OCI-M1 (cell line): Measurements from ENCODE around the gene VCL.
"Not testable (repeated sequence)": the region's sequence is repeated elsewhere in the genome, so short reads cannot be mapped to it uniquely, and the experiment has no call there.

Source experiments
- DNase-seq: peaks from one replicate; lab custom pipeline; 2025; lab: John Stamatoyannopoulos, UW

VCL gene

GRCh38 chr10:74107391-74107790 is 109.5 kb downstream of the VCL start:
- DNase-seq, result no peak

- DNase-seq, result no peak
Observed at GRCh38 chr10:74109452-74109851, 111.5 kb downstream of the VCL start.

GRCh38 chr10:74110120-74110519 is 112.2 kb downstream of the VCL start:
- DNase-seq, result no peak

- no peak for DNase-seq
Observed at GRCh38 chr10:74111799-74112198, 113.9 kb downstream of the VCL start.

GRCh38 chr10:74113546-74113945 is 115.6 kb downstream of the VCL start:
- DNase-seq, result no peak

GRCh38 chr10:74114041-74114448 is 116.1 kb downstream of the VCL start:
- DNase-seq, result no peak

GRCh38 chr10:74117738-74118137 is 119.8 kb downstream of the VCL start:
- no peak for DNase-seq

GRCh38 chr10:74118804-74119203 is 120.9 kb downstream of the VCL start:
- DNase-seq, result no peak

- DNase-seq, result no peak
Observed at GRCh38 chr10:74120911-74121310, 123.0 kb downstream of the VCL start.

GRCh38 chr10:74121368-74121767 is 123.5 kb downstream of the VCL start:
- no peak for DNase-seq

- DNase-seq, result no peak
Observed at GRCh38 chr10:74122060-74122459, 124.1 kb downstream of the VCL start.

- no peak for DNase-seq
Observed at GRCh38 chr10:74123081-74123480, 125.2 kb downstream of the VCL start.

- DNase-seq, result no peak
Observed at GRCh38 chr10:74133923-74134820, 136.3 kb downstream of the VCL start.

GRCh38 chr10:74135452-74135851 is 137.5 kb downstream of the VCL start:
- DNase-seq, result no peak

- no peak for DNase-seq
Observed at GRCh38 chr10:74137992-74138391, 140.1 kb downstream of the VCL start.

GRCh38 chr10:74138596-74138995 is 140.7 kb downstream of the VCL start:
- not testable (repeated sequence) for DNase-seq

GRCh38 chr10:74139981-74140380 is 142.1 kb downstream of the VCL start:
- no peak for DNase-seq

GRCh38 chr10:74140553-74140952 is 142.6 kb downstream of the VCL start:
- no peak for DNase-seq

- no peak for DNase-seq
Observed at GRCh38 chr10:74145133-74145532, 147.2 kb downstream of the VCL start.

GRCh38 chr10:74146980-74147379 is 149.1 kb downstream of the VCL start:
- DNase-seq, result not testable (repeated sequence)

- DNase-seq, result no peak
Observed at GRCh38 chr10:74150204-74150989, 152.5 kb downstream of the VCL start, which contains the start of gene AP3M1. Gene AP3M1, minus strand, starts transcription at chr10:74150828. Its CDS starts 12,449 bp downstream, at chr10:74138379.

- peak; percentile 99 for DNase-seq
Observed at GRCh38 chr10:74150990-74151878, 153.3 kb downstream of the VCL start, which contains the start of gene ADK. Gene ADK, plus strand, starts transcription at chr10:74151221. Its CDS starts 58 bp downstream, at chr10:74151279.
